Endothelial cell of umbilical vein (primary cell): ENCODE measurements around the gene SRCIN1.

Experiments used
- EZH2 ChIP-seq: IDR thresholded peaks from 2 replicates; pipeline ENCODE4 v1.6.1; 2012; ENCODE audit warnings: borderline replicate concordance, low read depth, mild to moderate bottlenecking, moderate library complexity, low read length, inconsistent platforms; ENCODE audit not compliant: severe bottlenecking
- JUN ChIP-seq: IDR thresholded peaks from 2 replicates; pipeline ENCODE4 v1.6.1; 2011; ENCODE audit warnings: borderline replicate concordance, low read depth; ENCODE audit not compliant: insufficient read length, insufficient read depth
- MAX ChIP-seq: IDR thresholded peaks from 2 replicates; pipeline ENCODE4 v1.6.1; 2011; ENCODE audit not compliant: insufficient read depth, insufficient read length
- MYC ChIP-seq: IDR thresholded peaks from one replicate; pipeline ENCODE4 v1.6.1; 2011; ENCODE audit warnings: mild to moderate bottlenecking, low read depth, low read length
- POLR2A ChIP-seq: IDR thresholded peaks from 2 replicates; pipeline ENCODE4 v1.6.1; 2012; ENCODE audit warnings: low read depth, mild to moderate bottlenecking, control low read depth, low read length
- POLR2AphosphoS5 ChIP-seq: IDR thresholded peaks from 2 replicates; pipeline ENCODE4 v1.6.1; 2012; ENCODE audit warnings: low read depth, mild to moderate bottlenecking, control low read depth, low read length, moderate library complexity; ENCODE audit not compliant: insufficient read depth
- TF ChIP-seq, protein P1 (sequence below), 2 donors: IDR thresholded peaks; 1 replicate in 1 of 2; 2 replicates in 1 of 2; pipeline ENCODE4 v1.5.1; 2011; ENCODE audit warnings: low read length in 2 of 2, mild to moderate bottlenecking in 2 of 2, moderate library complexity in 2 of 2, control low read depth in 1 of 2, inconsistent platforms in 1 of 2, low read depth in 1 of 2; ENCODE audit not compliant: insufficient read depth in 1 of 2; ENCODE audit errors: extremely low read depth in 1 of 2

DNA sequence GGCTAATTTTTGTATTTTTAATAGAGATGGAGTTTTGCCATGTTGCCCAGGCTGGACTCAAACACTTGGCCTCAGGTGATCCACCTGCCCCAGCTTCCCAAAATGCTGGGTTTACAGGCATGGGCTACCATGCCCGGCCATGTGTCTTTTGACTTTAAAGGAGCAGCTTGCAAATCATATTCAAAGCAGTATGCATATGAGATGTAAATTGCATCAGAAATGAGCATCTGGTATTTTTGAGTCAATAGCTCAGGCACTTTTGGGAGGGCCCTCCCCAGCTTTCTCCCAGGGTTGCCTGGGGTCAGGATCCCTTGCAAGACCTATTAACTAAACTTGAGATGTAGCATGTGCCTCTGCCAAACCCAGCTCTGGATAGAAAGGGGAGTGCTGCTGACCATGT, 47.5 kb upstream of the SRCIN1 start:
- TF ChIP-seq EZH2 (no peak), POLR2A (no peak), MYC (no peak), POLR2AphosphoS5 (no peak), MAX (no peak), JUN (no peak)
- TF ChIP-seq, protein P1, sequence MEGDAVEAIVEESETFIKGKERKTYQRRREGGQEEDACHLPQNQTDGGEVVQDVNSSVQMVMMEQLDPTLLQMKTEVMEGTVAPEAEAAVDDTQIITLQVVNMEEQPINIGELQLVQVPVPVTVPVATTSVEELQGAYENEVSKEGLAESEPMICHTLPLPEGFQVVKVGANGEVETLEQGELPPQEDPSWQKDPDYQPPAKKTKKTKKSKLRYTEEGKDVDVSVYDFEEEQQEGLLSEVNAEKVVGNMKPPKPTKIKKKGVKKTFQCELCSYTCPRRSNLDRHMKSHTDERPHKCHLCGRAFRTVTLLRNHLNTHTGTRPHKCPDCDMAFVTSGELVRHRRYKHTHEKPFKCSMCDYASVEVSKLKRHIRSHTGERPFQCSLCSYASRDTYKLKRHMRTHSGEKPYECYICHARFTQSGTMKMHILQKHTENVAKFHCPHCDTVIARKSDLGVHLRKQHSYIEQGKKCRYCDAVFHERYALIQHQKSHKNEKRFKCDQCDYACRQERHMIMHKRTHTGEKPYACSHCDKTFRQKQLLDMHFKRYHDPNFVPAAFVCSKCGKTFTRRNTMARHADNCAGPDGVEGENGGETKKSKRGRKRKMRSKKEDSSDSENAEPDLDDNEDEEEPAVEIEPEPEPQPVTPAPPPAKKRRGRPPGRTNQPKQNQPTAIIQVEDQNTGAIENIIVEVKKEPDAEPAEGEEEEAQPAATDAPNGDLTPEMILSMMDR (IDR thresholded peaks at IDR 0.05; ENCODE audit: extremely low read depth in 1 of 2, insufficient read depth in 1 of 2, low read depth in 1 of 2, low read length in 2 of 2) = no peak
